ENCODE results near the gene GRIN2A.

The GRIN2A gene

GRCh38 chr16:9934723-9935508 lies 247.3 kb downstream of the GRIN2A start (continued):
- TF ChIP-seq PATZ1 (CRISPR knock-in tag; IDR thresholded peaks at IDR 0.05; ENCODE audit: borderline replicate concordance) (no peak), RARB (CRISPR knock-in tag; IDR thresholded peaks at IDR 0.05) (no peak)

GRCh38 chr16:9932919-9933653 lies 249.1 kb downstream of the GRIN2A start:
- TF ChIP-seq CREB5 (CRISPR knock-in tag; IDR thresholded peaks at IDR 0.05; ENCODE audit: low read depth) (no peak), ZNF565 (CRISPR knock-in tag; conservative IDR thresholded peaks at IDR 0.05; ENCODE audit: low read depth) (no peak), ZC3H10 (CRISPR knock-in tag; IDR thresholded peaks at IDR 0.05) (no peak), OSR1 (CRISPR knock-in tag; IDR thresholded peaks at IDR 0.05) (no peak), PATZ1 (CRISPR knock-in tag; IDR thresholded peaks at IDR 0.05; ENCODE audit: borderline replicate concordance) (no peak), TCF4 (CRISPR knock-in tag; IDR thresholded peaks at IDR 0.05; ENCODE audit: borderline replicate concordance) (no peak), SNAI2 (CRISPR knock-in tag; IDR thresholded peaks at IDR 0.05) (no peak), GLIS3 (CRISPR knock-in tag; IDR thresholded peaks at IDR 0.05) (no peak), RARB (CRISPR knock-in tag; IDR thresholded peaks at IDR 0.05) (no peak), ZNF70 (CRISPR knock-in tag; IDR thresholded peaks at IDR 0.05) (no peak), ISL1 (CRISPR knock-in tag; IDR thresholded peaks at IDR 0.05) (no peak), ZFP30 (CRISPR knock-in tag; IDR thresholded peaks at IDR 0.05) (no peak)
- ATAC-seq, result no peak

GRCh38 chr16:9932000-9932399 lies 250.2 kb downstream of the GRIN2A start:
- ATAC-seq, result no peak
- TF ChIP-seq ZNF70 (CRISPR knock-in tag; IDR thresholded peaks at IDR 0.05) (no peak), ZFP3 (CRISPR knock-in tag; IDR thresholded peaks at IDR 0.05) (no peak), ZNF8 (CRISPR knock-in tag; IDR thresholded peaks at IDR 0.05) (no peak), PPARA (CRISPR knock-in tag; IDR thresholded peaks at IDR 0.05; ENCODE audit: borderline replicate concordance) (no peak), PATZ1 (CRISPR knock-in tag; IDR thresholded peaks at IDR 0.05; ENCODE audit: borderline replicate concordance) (no peak), ZNF565 (CRISPR knock-in tag; conservative IDR thresholded peaks at IDR 0.05; ENCODE audit: low read depth) (no peak), ISL1 (CRISPR knock-in tag; IDR thresholded peaks at IDR 0.05) (no peak), ZC3H10 (CRISPR knock-in tag; IDR thresholded peaks at IDR 0.05) (no peak), POU6F1 (CRISPR knock-in tag; IDR thresholded peaks at IDR 0.05; ENCODE audit: borderline replicate concordance, low read depth) (no peak)

- no peak for ATAC-seq
- TF ChIP-seq GLIS3 (CRISPR knock-in tag; IDR thresholded peaks at IDR 0.05) (no peak), BACH2 (CRISPR knock-in tag; IDR thresholded peaks at IDR 0.05; ENCODE audit: borderline replicate concordance) (no peak), ESRRG (CRISPR knock-in tag; IDR thresholded peaks at IDR 0.05) (no peak), ZNF70 (CRISPR knock-in tag; IDR thresholded peaks at IDR 0.05) (no peak), ZC3H10 (CRISPR knock-in tag; IDR thresholded peaks at IDR 0.05) (no peak), CSDC2 (CRISPR knock-in tag; IDR thresholded peaks at IDR 0.05) (no peak), OSR1 (CRISPR knock-in tag; IDR thresholded peaks at IDR 0.05) (no peak), PATZ1 (CRISPR knock-in tag; IDR thresholded peaks at IDR 0.05; ENCODE audit: borderline replicate concordance) (no peak), TCF4 (CRISPR knock-in tag; IDR thresholded peaks at IDR 0.05; ENCODE audit: borderline replicate concordance) (no peak), RARB (CRISPR knock-in tag; IDR thresholded peaks at IDR 0.05) (no peak), ZNF8 (CRISPR knock-in tag; IDR thresholded peaks at IDR 0.05) (no peak), TSHZ2 (CRISPR knock-in tag; IDR thresholded peaks at IDR 0.05) (no peak)
Observed at GRCh38 chr16:9929836-9930235, 252.4 kb downstream of the GRIN2A start.

Data from SK-N-SH treated with all-trans-retinoic acid at 6 μM for 48 hours (cell line).